ENCODE data around the gene C9orf72.
A peak's percentile ranks its signal among the peaks of the same experiment; 100 is the strongest.

Gene C9orf72

GRCh38 chr9:27573634-27574590 lies 631 bp upstream of the C9orf72 start:
- peak; percentile 98 for DNase-seq

- DNase-seq, result peak; percentile 43
These were observed 739 bp downstream of the C9orf72 start for GRCh38 chr9:27572566-27572917.

GRCh38 chr9:27572061-27572460 lies 1.2 kb downstream of the C9orf72 start:
- no peak for DNase-seq

GRCh38 chr9:27571011-27571410 lies 2.3 kb downstream of the C9orf72 start:
- DNase-seq, result no peak

- no peak for DNase-seq
These were observed 3.9 kb downstream of the C9orf72 start for GRCh38 chr9:27569406-27569805.

GRCh38 chr9:27566118-27566517 lies 7.2 kb downstream of the C9orf72 start:
- no peak for DNase-seq

DNA sequence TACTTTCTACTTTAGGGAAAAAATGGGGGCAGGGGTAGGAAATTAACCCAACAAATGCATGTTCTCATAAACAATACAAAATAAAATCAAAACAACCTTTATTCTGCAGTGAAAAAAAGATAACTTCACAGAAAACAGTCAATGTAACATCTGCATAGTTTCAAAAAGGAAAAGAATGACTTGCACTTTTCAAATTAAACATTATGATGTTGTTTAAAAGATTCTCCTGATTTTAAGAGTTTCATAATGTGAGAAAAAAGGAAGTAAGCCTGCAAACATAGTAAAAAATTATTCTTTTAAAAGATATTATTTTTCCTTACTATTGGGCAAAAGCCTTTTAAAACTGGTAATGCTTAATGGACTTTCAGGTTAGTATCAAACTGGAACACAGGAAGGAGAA lies 7.6 kb downstream of the C9orf72 start:
- DNase-seq, result no peak

- DNase-seq, result no peak
These were observed 8.6 kb downstream of the C9orf72 start for GRCh38 chr9:27564670-27565069.

DNA sequence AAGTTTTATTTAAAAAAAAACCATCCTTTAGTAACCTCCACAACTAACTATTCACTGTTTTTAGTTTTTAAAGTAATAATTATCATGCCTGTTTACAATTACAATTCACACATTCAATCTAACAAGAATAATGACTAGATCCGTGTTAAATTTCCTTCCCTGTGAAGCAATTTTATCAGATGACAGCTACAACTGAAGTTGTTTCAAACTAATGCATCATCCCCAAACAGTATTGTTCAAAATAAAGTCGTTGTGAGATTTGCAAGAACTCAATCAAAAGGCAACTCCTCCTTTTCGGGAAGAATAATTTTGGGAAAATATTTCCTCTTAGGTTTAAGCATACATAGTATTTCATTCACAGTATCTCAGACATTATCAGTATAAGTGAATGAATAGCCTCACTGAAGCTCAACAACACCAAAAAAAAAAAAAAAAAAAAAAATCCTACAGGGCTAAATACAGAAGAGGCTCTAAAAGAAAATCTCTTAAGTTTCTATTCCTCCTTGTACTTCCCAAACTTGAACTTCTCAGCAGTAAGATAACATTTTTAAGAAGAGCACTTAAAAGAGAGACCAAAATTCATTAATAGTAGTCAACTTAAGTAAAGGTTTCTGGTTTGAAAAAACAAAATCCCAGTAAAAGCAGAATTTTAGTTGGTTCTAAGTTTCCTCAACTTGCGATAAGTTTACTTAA lies 9.4 kb downstream of the C9orf72 start:
- DNase-seq, result no peak

GRCh38 chr9:27561685-27562084 lies 11.6 kb downstream of the C9orf72 start:
- DNase-seq, result no peak

DNA sequence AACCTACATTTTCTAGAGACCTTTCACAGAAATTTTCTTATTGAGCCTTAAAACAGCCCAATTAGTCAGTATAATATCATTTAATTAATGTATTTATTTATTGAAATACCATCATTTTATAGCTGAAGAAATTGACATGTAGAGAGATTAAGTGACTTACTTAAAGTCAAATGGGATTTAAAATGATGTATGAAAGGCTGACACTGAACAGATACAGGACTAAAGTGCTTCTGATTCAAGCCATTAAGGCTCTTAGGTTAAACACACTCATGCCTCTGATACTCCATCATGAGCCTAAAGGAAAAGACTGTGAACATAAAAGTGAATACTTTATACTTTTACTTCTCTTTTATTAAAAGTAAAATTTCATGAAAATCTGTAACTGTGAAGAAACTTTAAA lies 12.8 kb downstream of the C9orf72 start:
- DNase-seq, result no peak

DNA sequence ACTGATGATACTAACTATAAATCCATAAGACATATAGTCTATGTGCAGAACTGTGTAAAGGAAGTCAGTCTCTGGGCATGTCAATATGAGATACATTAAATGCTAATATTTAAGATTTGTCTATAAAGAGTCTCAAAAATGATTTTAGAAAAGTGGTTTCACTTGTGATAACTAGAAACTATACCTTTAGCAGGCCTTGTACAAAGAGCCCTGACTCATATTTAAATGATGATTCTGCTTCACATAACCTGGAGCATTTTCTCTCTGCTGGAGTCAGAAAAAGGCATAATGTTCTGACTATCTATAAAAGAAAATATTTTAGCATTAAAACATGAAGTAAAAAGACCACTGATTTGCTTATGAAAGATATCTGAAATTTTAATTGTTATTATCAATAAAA lies 15.0 kb downstream of the C9orf72 start:
- DNase-seq, result no peak

DNA sequence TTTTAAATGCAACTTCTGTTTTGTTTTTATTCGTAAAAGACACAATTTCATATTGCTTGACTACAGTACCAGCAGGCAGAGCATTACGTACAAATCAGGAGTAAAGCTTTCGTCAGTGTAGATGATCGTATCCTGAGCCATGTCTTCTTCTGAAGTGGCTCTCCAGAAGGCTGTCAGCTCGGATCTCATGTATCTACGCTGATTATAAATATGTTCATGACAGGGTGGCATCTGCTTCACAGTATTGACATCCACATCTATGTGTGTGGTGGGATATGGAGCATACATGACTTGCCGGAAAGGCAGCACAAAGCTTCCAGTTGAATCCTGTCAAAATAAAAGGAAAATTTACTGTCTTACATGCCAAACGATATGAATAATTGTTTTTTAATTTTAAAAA lies 16.8 kb downstream of the C9orf72 start:
- no peak for DNase-seq

- no peak for DNase-seq
These were observed 18.6 kb downstream of the C9orf72 start for GRCh38 chr9:27554712-27555111.

DNA sequence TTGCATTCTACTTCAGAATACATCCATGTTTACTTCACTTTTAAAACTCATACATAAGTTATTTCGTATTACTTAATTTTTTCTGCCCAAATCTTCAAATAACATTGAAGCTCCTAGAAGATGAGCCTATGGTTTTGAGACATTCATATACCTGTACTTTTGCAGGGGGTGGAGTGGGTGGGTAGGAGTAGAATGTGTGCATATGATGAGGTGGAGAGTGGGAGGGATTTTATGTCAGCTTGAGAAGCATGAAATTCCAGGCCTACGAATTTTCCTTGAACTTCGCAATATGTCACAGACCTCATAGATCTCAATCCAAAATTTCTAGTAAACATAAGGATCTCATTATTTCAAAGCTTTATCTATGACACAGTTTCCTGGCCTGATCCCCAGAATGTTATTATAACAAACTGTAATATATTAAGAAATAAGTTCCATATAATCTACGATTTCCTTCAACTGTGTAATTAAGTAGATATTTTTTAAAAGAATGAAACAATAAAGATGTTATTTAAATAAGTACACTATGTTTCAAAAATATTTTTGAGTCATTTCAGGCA lies 24.0 kb downstream of the C9orf72 start:
- no peak for DNase-seq

GRCh38 chr9:27548055-27548741 lies 25.1 kb downstream of the C9orf72 start:
- peak; percentile 28 for DNase-seq

DNA sequence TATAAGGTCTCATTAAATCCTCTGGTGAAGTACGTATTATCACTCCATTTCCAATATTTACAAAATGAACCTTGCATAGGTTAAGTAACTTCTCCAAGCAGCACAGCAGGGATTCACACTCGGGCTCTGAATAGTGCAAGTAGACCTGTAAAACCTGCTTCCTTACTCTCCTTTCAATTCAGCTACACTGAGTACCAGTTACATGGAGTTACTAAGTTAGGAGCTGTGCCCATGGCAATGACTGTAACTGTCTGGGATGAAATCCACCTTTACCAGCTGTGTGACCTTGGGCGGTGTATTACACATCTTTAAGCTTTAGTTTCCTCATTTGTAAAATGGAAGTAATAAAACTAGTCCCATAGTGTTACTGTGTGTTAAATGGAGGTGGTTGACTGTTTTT lies 27.8 kb downstream of the C9orf72 start:
- DNase-seq, result no peak

- no peak for DNase-seq
These were observed 30.8 kb downstream of the C9orf72 start for GRCh38 chr9:27542508-27542907.

- no peak for DNase-seq
These were observed 31.5 kb downstream of the C9orf72 start for GRCh38 chr9:27541740-27542139.

DNA sequence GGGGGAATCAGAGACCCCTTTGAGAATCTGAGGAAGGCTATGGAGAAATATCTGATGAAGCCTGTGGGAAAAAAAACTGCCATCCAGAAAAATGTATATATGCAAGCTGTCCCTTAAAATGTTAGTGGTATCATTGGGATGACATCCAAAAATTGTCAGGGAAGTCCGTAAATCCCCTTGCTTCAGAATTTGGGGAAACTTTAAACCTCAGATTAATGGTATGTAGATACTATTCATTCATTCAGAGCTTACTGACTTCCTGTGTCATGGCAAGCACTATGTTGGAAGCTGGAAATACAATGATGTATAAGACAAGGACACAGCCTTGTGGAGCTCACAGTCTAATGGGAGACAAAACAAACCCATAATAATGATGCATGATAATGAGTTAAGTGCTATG lies 32.8 kb downstream of the C9orf72 start:
- DNase-seq, result peak; percentile 31

GRCh38 chr9:27539479-27540441 lies 33.5 kb downstream of the C9orf72 start:
- DNase-seq, result peak; percentile 48

- no peak for DNase-seq
These were observed 34.6 kb downstream of the C9orf72 start for GRCh38 chr9:27538647-27539046.

All from EL (cell line).